Measurements from ENCODE around the gene TSPY1. TPM values are rescaled to one million over a fixed set of nuclear protein-coding genes. Genes with fewer than 3 reads are reported as not detected.

TSPY1 gene, protein sequence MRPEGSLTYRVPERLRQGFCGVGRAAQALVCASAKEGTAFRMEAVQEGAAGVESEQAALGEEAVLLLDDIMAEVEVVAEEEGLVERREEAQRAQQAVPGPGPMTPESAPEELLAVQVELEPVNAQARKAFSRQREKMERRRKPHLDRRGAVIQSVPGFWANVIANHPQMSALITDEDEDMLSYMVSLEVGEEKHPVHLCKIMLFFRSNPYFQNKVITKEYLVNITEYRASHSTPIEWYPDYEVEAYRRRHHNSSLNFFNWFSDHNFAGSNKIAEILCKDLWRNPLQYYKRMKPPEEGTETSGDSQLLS
- total RNA-seq: not detected in 2 replicates

GRCh38 chrY:9466655-9467054, at the start of gene TSPY1:
TSPY1 (plus strand) TSS chrY:9466955; CDS start chrY:9467001, 46 bp downstream.

DNA sequence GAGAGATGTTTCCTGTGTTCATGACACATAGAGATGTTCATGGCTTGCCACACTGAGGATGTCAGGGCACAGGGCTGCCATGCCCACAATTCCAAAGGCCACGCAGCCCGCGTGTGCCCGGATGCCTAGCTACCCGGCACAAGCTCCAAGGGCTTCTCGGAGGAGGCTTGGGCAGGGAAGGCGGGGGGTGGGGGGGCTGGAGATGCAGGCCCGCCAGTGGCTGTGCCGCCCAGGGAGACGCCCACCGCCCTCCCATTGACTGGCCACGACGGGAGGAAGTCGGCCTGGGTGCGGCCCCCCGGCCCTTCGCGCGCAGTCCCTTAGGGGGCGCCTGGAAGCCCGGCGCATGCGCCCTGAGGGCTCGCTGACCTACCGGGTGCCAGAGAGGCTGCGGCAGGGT, 20.2 kb downstream of the TSPY1 start, which contains the start of gene TSPY9:
Gene TSPY9 (plus strand): TSS at position 301 of the 400 bp plus-strand sequence. CDS start 46 bp downstream, at position 347.

Other genes starting within 250 kb of the TSPY1 start
- not detected in 2 replicates for gene TSPY4, start 129.5 kb upstream of the TSPY1 start, total RNA-seq
- not detected in 2 replicates for gene TSPY8, start 109.2 kb upstream of the TSPY1 start, total RNA-seq
- gene TSPY3, start 68.5 kb upstream of the TSPY1 start, total RNA-seq: not detected in 2 replicates
- gene TSPY9, start 20.3 kb downstream of the TSPY1 start, total RNA-seq: not detected in 2 replicates
- gene TSPY10, start 60.9 kb downstream of the TSPY1 start, total RNA-seq: not detected in 2 replicates